HCT116 (cell line): ENCODE measurements around the gene GPI. TPM values are rescaled to one million over a fixed set of nuclear protein-coding genes. Genes with fewer than 3 reads are reported as not detected.

Experiments
- ATAC-seq: fragments of 200-7000 bp; cut with Tn5 transposase; 2 replicates; pipeline ENCODE4 v1.9.1; 2020; ENCODE audit warnings: mild to moderate bottlenecking, moderate library complexity
- BruUV-seq: library from RNA; stranded (reverse); fragments of 400-500 nt; replicated peaks from 2 replicates; lab custom pipeline; 2021; lab: Mats Ljungman, UMichigan
- CTCF ChIA-PET: fragments of 300-600 bp; sonication (Branson Sonifier 250); formaldehyde crosslinking; loops from one replicate; lab custom pipeline; 2021; ENCODE audit warnings: antibody characterized with exemption; lab: Charles Lee
- POLR2A ChIA-PET: fragments of 300-600, 350-600 bp; sonication (Branson Sonifier 250); formaldehyde crosslinking; loops from one replicate; lab custom pipeline; 2021; ENCODE audit warnings: antibody characterized with exemption; lab: Charles Lee
- RAD21 ChIA-PET, 2 experiments: fragments of 300-600 bp; sonication (Branson Sonifier 250); formaldehyde crosslinking; loops; one replicate each; lab custom pipeline; 2023; ENCODE audit warnings: low total read pairs in 2 of 2; ENCODE audit not compliant: uncharacterized antibody in 2 of 2, unreplicated experiment in 2 of 2, low non-redundant PET in 1 of 2; lab: Charles Lee
- DNase-seq: peaks from one replicate; pipeline ENCODE4 v3.0.0-alpha.2; 2010; ENCODE audit warnings: low read depth, low spot score
- H2AFZ ChIP-seq: fragments of 200-600 bp; shearing (Covaris generic), sonication (generic); 2 replicates; pipeline ENCODE4 v1.6.1; 2017; ENCODE audit warnings: low read depth, mixed run types, mixed read lengths, antibody characterized with exemption, low read length; ENCODE audit not compliant: poor library complexity, severe bottlenecking
- H3K27ac ChIP-seq: 2 replicates; pipeline ENCODE4 v1.5.1; 2012; ENCODE audit warnings: low read depth, low read length
- H3K27me3 ChIP-seq: fragments of 200-600 bp; sonication (generic); 2 replicates; pipeline ENCODE4 v1.6.1; 2016; ENCODE audit warnings: mixed run types, low read length, mixed read lengths; ENCODE audit not compliant: insufficient read depth
- H3K36me3 ChIP-seq, 2 experiments: fragments of 200-500 bp in 1 of 2; fragments of 200-600 bp in 1 of 2; sonication (Bioruptor generic) in 1 of 2; sonication (generic) in 1 of 2; 2 replicates each; pipeline versions ENCODE4 v1.5.1 to v1.6.1; 2014 to 2016; ENCODE audit warnings: low read length in 2 of 2, inconsistent platforms in 1 of 2, mixed read lengths in 1 of 2, mixed run types in 1 of 2; ENCODE audit not compliant: insufficient read depth in 2 of 2, control insufficient read depth in 1 of 2
- H3K4me1 ChIP-seq, 2 experiments: fragments of 200-600 bp in 1 of 2; sonication (generic) in 1 of 2; 2 replicates each; pipeline versions ENCODE4 v1.5.1 to v1.6.1; 2012 to 2017; ENCODE audit warnings: low read length in 2 of 2, inconsistent platforms in 1 of 2, mild to moderate bottlenecking in 1 of 2, mixed read lengths in 1 of 2, mixed run types in 1 of 2, moderate library complexity in 1 of 2; ENCODE audit not compliant: insufficient read depth in 2 of 2, control insufficient read depth in 1 of 2
- H3K4me2 ChIP-seq: fragments of 200-600 bp; sonication (generic); 2 replicates; pipeline ENCODE4 v1.6.1; 2017; ENCODE audit warnings: mixed run types, low read length, mixed read lengths
- H3K4me3 ChIP-seq, 2 experiments: fragments of 200-600 bp in 1 of 2; sonication (generic) in 1 of 2; replicated peaks in 1 of 2; 2 replicates each; pipeline ENCODE4 v1.5.1; 2011 to 2016; ENCODE audit warnings: low read length in 2 of 2, control low read depth in 1 of 2, low read depth in 1 of 2, mild to moderate bottlenecking in 1 of 2, mixed read lengths in 1 of 2, mixed run types in 1 of 2
- H3K79me2 ChIP-seq: fragments of 200-600 bp; sonication (generic); 2 replicates; pipeline ENCODE4 v1.6.1; 2017; ENCODE audit warnings: mild to moderate bottlenecking, mixed run types, low read length, moderate library complexity, mixed read lengths; ENCODE audit not compliant: insufficient read depth
- H3K9ac ChIP-seq: fragments of 200-600 bp; sonication (generic); 2 replicates; pipeline ENCODE4 v1.6.1; 2016; ENCODE audit warnings: low read length, mixed read lengths
- H3K9me2 ChIP-seq: fragments of 200-600 bp; sonication (generic), shearing (Covaris generic); 2 replicates; pipeline ENCODE4 v1.6.1; 2017; ENCODE audit warnings: mixed run types, mild to moderate bottlenecking, moderate library complexity; ENCODE audit not compliant: insufficient read depth
- H3K9me3 ChIP-seq, 2 experiments: fragments of 200-500 bp in 1 of 2; fragments of 200-600 bp in 1 of 2; sonication (Bioruptor generic) in 1 of 2; sonication (generic) in 1 of 2; 2 replicates each; pipeline ENCODE4 v1.6.1; 2014 to 2017; ENCODE audit warnings: low read length in 2 of 2, mixed read lengths in 2 of 2, inconsistent platforms in 1 of 2, low read depth in 1 of 2, mild to moderate bottlenecking in 1 of 2, mixed run types in 1 of 2, moderate library complexity in 1 of 2; ENCODE audit not compliant: control insufficient read depth in 1 of 2, insufficient read depth in 1 of 2
- H4K20me1 ChIP-seq: fragments of 200-600 bp; sonication (generic), shearing (Covaris generic); 2 replicates; pipeline ENCODE4 v1.6.1; 2017; ENCODE audit warnings: mixed run types, mild to moderate bottlenecking, moderate library complexity; ENCODE audit not compliant: insufficient read depth
- ATF3 ChIP-seq: IDR thresholded peaks from 2 replicates; pipeline ENCODE4 v1.6.1; 2012
- CBX3 ChIP-seq: IDR thresholded peaks from 2 replicates; pipeline ENCODE4 v1.6.1; 2012; ENCODE audit warnings: low read depth
- CEBPB ChIP-seq: IDR thresholded peaks from 2 replicates; pipeline ENCODE4 v1.6.1; 2012; ENCODE audit warnings: low read depth
- ELF1 ChIP-seq: IDR thresholded peaks from 2 replicates; pipeline ENCODE4 v1.6.1; 2012; ENCODE audit warnings: low read depth, borderline replicate concordance
- JUND ChIP-seq: IDR thresholded peaks from 2 replicates; pipeline ENCODE4 v1.6.1; 2012
- RAD21 ChIP-seq: IDR thresholded peaks from 2 replicates; pipeline ENCODE4 v1.6.1; 2012; ENCODE audit warnings: low read depth, mild to moderate bottlenecking
- SRF ChIP-seq: IDR thresholded peaks from 2 replicates; pipeline ENCODE4 v1.6.1; 2012; ENCODE audit warnings: low read depth
- TCF7L2 ChIP-seq: IDR thresholded peaks from 2 replicates; pipeline ENCODE4 v1.7.0; 2011; ENCODE audit warnings: borderline replicate concordance, inconsistent platforms; ENCODE audit not compliant: insufficient read depth, insufficient read length; ENCODE audit errors: extremely low read depth
- ZFX ChIP-seq: fragments of 450-650 bp; IDR thresholded peaks from 2 replicates; pipeline ENCODE4 v1.6.1; 2017
- intact Hi-C: fragments of 100-400 bp; cut with micrococcal nuclease; formaldehyde crosslinking; loops from 2 replicates; pipeline ENCODE4 v1.10.0; 2022
- total RNA-seq: library from RNA; stranded (reverse); gene quantifications from one replicate; pipeline ENCODE4 v1.2.1, GENCODE V29; 2021; ENCODE audit not compliant: unreplicated experiment
- TF ChIP-seq, protein P1 (sequence below): IDR thresholded peaks from 2 replicates; pipeline ENCODE4 v1.6.1; 2012

The GPI gene
- total RNA-seq, 1 experiment from 2014 or later, result 787 TPM

DNA sequence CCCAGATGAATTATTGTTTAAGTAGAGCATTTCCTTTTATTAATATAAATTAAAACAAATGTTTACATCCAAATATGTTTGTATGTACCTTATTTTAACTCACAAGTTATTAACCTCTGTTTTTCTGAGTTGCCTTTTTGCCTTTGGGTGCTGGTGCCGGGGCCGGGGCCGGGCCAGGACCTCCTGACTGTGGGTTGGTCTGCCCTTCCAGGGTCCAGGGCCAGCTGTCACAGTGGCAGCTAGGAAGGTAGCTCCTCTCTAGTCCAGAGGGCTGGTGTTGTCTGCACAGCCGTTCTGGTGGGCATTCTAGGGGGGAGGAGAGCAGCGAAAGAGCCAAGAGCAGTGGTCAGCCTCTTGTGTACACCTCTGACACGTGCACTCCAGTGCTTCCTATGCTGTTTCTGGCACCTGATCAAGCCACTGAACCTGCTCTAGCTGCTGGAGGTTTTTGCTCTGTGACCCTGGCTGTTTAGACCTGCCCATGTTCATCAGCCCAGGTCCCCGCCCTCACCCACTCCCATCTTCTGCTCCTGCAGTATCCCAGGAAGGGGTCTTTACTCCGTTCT lies 61.2 kb downstream of the GPI start:
- peaks cover 9 to 24% of the 10 kb centered on the region in 2 experiments; a peak in 3 of 4 replicates for H3K36me3 ChIP-seq
- no peak for ATAC-seq
- no TSS peak for BruUV-seq
- H3K9ac ChIP-seq, result no peak overlapping the region
- no peak overlapping the region for H3K4me2 ChIP-seq
- no peak for DNase-seq
- no peak overlapping the region; the same call in 1 of the 2 replicates for H3K27ac ChIP-seq
- CTCF ChIA-PET, result no interaction called here
- intact Hi-C loops, result no loop called here
- POLR2A ChIA-PET, result no interaction called here
- H2AFZ ChIP-seq, result no peak overlapping the region
- H3K79me2 ChIP-seq, result peaks cover 64% of the 10 kb centered on the region
- H4K20me1 ChIP-seq, result peaks cover 19% of the 10 kb centered on the region
- H3K4me1 ChIP-seq, result peaks cover 15 to 23% of the 10 kb centered on the region in 2 experiments; a peak in 3 of 4 replicates
- no peaks in the 10 kb centered on the region for H3K9me3 ChIP-seq
- no peak overlapping the region for H3K4me3 ChIP-seq
- no peaks in the 10 kb centered on the region for H3K9me2 ChIP-seq
- H3K27me3 ChIP-seq, result no peaks in the 10 kb centered on the region
- RAD21 ChIA-PET, result no interaction called here
- TF ChIP-seq ELF1, result no peak
- TF ChIP-seq TCF7L2, result no peak
- TF ChIP-seq JUND, result no peak
- TF ChIP-seq SRF, result no peak
- TF ChIP-seq, protein P1, sequence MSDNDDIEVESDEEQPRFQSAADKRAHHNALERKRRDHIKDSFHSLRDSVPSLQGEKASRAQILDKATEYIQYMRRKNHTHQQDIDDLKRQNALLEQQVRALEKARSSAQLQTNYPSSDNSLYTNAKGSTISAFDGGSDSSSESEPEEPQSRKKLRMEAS, result no peak
- TF ChIP-seq CBX3, result no peak
- no peak for TF ChIP-seq CEBPB
- TF ChIP-seq ATF3, result no peak
- no peak for TF ChIP-seq RAD21

- BruUV-seq, result no TSS peak
- Histone ChIP-seq H2AFZ (no peak overlapping the region), H3K27me3 (no peaks in the 10 kb centered on the region), H4K20me1 (peaks cover 36% of the 10 kb centered on the region), H3K79me2 (peaks cover 78% of the 10 kb centered on the region), H3K36me3 (peaks cover 23 to 40% of the 10 kb centered on the region in 2 experiments), H3K9ac (peak overlapping the region; percentile 95), H3K4me3 (peak overlapping the region; percentile 86 to 94), H3K4me1 (peaks cover 15 to 23% of the 10 kb centered on the region in 2 experiments; a peak in 3 of 4 replicates), H3K9me3 (no peaks in the 10 kb centered on the region), H3K27ac (peak overlapping the region; percentile 84), H3K9me2 (no peaks in the 10 kb centered on the region), H3K4me2 (peak overlapping the region; percentile 87)
- CTCF ChIA-PET, result no interaction called here
- ATAC-seq (peak; percentile 68), DNase-seq (no peak)
- TF ChIP-seq ZFX (peak; percentile 92), ATF3 (no peak), TCF7L2 (peak; percentile 30)
- RAD21 ChIA-PET, result no interaction called here
- intact Hi-C loops, result no loop called here
- POLR2A ChIA-PET, result interaction anchor here (0.6 to 1.4 kb wide), 2 partner anchors 8 to 70 kb away, joined by 3 to 7 read pairs; no protein-coding TSS in a partner anchor
Measured at GRCh38 chr19:34428549-34429285, 63.7 kb downstream of the GPI start.
